NCI-H2029 treated with DMSO at 0.1 percent for 48 hours (cell line): ENCODE measurements around the gene DNAH11.
"Not testable (repeated sequence)": the region's sequence is repeated elsewhere in the genome, so short reads cannot be mapped to it uniquely, and the experiment has no call there.

ENCODE experiments used
- DNase-seq: peaks from one replicate; lab custom pipeline; 2025; lab: John Stamatoyannopoulos, UW

DNAH11 gene

DNA sequence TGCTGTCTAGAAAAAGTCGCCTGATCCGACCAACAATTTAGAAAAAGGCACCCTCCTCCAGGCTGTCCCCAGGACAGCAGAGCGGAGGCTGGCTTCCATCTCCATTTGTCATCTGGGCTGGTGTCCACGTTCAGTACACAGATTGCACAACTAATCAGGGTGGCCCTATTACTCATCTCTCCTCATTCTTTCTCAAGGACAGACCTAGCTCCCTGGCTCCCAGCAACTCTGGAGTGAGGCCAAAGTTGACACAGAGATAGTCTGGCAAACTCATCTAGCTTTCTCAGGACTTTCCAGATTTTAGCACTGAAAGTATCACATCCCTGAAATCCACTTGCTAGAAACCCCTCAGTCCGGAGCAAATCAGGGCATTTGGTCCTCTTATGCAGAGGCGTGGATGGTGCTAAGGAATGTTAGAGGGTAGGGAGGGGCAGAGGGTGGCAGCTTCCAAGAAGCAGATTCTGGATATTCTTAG is 75.1 kb downstream of the DNAH11 start:
- no peak for DNase-seq

DNA sequence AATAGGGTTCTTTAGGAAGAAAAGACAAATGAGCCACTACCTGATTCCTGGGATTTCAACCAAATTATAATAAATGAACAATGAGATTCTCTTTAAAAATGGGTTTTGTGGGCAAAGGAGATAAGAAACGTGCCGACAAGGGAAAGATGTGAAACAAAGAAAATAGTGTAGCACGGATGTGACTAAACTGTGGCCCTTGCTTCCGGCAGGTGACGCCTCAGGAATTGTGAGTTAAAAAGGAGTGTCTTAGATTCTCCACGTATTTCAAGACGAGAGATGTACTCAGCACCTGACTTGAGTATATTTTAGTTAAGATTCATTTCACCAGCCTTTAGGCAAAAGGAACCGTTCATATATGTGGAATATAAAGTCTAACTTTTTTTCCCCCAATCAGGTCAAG is 75.9 kb downstream of the DNAH11 start:
- DNase-seq = no peak

DNA sequence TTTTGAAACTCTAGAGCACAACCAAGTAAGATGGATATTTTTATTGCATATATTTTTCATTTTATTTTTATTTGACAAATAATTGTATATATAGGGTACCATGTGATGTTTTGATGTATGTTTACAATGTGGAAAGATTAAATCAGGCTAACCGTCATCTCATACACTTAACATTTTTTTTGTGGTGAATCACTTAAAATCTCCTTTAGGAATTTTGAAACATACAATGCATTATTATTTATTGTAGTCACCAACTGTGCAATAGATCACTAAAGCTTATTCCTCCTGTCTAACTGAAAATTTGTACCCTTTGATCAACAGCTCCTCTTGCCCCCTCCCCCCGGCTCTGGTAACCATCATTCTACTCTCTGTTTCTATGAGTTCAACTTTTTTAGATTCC is 77.2 kb downstream of the DNAH11 start:
- DNase-seq = no peak

DNA sequence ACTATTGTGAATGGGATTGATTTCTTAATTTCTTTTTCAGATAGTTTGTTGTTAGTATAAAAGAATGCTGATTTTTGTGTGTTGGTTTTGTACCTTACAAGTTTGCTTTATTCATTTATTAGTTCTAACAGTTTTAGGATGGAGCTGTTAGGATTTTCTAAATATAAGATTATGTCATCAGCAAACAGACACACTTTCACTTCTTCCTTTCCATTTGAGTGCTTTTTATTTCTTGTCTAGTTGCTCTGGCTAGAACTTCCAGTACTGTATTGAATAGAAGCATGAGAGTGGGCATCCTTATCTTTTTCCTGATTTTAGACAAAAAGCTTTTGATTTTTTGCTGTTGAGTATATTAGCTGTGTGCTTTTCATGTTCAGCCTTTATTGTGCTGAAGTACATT is 81.5 kb downstream of the DNAH11 start:
- no peak for DNase-seq

DNA sequence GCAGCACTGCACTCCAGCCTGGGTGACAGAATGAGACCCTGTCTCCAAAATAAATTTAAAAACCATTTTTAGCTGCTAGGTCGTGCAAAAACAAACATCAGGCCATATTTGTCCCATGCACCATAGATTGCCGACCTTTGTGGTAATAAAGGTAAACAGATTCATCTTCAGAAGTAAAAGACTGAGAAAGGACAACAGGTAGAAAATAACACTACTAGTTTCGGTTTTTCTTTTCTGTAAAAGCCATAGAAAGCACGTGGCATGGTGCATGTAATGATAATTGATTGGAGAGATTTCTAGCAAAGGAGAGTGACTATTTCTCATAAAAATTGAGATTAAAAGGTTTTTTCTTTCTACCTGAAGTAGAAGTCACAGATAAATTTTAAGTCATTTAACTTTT is 93.9 kb downstream of the DNAH11 start:
- no peak for DNase-seq

DNA sequence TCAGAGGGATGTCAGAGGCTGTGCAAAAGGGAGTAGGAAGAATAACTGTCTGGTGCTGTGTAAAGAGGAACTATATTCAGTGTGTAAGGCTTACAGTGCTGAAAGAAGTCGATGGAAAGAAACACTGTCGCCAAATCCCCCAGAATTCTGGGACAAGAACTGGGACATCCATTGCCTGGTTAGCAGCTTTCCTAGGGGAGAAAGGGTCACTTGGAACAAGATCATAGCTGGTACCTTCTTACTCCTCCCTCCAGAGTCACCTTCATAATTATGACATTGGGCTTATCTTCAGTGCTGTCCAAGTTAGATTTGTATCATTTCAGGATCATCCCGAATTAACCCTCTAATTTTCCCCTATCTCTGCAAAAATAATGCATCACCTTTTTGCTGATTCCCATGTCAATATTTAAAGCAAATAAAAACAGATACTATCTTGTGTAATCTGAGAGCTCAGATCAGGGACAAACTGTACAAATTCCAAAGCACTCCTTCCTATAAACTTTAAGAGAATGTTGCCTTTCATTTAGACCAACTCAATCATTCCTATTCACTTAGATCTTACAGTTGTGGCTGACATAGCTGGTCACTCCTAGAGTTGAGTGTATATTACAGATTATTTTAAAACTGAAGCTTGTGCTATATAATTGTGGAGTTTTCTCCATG is 96.5 kb downstream of the DNAH11 start:
- DNase-seq = no peak

DNA sequence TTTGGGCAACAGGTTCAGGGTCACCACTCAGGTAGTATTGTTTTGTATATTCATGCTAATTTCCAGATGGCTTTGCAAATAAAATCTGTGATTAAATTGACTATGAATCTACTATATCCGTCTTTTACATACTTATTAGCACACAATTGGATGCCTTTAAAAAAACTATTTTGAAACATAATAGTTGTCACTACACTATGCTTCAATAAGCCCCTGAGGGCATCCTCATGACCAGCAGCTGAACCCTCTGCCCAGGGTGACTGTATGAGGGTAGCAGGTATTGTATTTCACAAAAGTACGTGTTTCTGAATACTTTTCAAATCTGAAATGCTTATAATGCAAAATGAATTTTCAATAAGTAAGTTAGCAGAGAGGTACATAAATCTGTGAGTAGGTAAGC is 97.3 kb downstream of the DNAH11 start:
- DNase-seq = no peak

DNA sequence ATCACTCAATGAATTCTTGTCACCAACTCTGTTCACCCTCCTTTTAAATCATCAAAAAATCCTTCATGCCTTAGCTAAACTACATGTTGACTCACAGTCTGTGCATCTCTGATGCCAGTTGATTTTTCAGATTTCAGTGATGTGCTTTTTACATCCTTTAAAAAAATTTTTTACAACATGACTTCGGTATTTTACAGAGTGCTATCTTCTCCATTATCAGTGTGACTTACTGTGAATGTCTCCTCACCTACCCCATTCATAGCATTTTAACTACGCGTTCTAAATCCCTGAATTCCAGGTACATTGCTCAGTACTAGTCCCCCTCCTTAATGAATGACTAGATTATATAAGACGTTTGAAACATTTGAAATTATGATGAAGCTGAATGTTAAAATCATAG is 98.7 kb downstream of the DNAH11 start:
- DNase-seq = no peak

DNA sequence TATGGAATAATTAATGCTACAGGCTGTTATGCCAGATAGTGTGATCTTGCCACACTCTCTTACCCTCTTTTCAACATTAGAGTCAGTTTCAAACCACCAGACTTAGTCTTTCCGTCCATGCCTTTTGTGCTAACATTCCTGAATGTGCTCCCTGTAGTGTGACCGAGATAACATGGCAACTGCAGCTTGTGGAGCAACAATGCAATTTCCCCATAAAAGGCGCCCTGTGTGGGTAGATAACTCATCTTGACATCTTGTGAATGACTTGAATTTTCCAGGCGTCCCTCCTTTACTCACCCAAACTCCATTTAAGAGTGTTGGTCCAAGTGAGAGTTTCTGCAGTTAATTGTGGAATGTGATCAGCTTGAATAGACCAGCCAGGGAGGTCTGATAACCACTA is 99.6 kb downstream of the DNAH11 start:
- DNase-seq = no peak

DNA sequence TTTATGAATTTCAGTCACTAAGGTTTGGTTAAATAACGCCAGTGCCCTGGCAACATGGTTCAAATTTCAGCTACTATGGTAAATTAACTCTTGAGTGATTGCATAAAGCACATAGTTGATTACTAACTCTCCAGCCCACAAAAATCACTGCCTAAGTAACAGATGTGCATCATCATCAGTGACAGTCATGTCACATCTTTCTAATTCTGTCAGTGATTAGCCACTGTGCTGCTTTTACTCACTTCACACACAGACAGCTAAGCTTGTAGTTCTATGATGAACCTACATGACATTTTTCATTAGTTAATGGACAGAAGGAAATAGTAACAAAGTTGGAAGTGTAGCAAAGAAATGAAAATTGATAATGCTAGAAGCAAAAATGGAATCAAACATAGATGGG is 108.9 kb downstream of the DNAH11 start:
- DNase-seq = no peak

DNA sequence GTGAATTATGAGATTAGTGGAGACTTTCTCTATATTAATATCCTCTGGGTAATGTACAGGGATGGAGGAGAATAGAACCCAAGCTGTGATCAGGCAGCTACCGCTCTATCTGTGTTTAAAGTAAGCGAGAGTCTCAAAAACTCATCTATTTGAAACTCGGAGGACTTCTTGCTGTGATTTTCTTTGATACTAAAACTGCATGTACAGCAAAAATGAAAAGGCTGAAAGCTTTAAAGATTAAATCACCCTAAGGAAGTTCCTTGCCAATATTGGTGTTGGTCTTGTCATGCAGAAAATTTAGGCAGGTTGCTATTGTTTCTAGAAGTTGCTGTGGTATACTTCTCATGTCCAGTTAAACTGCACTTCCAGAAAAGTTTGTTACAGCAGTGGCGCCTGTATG is 110.8 kb downstream of the DNAH11 start:
- DNase-seq = no peak

DNA sequence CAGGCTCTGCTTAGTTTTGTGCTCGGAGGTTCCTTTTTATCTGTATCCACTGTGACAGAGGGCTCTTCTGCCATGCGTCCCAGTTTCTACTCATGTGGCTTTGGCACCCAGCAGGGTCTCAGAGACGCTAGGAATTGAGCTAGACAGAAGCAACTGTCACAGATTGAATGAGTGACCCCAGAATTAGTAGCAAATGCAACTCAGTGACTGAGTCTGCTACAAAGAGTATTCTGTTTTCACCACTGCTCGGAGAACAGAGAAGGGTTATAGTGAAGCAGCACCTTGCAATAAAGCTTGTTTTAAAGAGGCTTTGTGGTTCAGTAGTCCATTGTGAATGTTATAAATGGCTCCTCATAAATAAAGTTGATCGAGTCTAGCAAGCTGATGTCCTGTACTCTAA is 113.2 kb downstream of the DNAH11 start:
- no peak for DNase-seq

DNA sequence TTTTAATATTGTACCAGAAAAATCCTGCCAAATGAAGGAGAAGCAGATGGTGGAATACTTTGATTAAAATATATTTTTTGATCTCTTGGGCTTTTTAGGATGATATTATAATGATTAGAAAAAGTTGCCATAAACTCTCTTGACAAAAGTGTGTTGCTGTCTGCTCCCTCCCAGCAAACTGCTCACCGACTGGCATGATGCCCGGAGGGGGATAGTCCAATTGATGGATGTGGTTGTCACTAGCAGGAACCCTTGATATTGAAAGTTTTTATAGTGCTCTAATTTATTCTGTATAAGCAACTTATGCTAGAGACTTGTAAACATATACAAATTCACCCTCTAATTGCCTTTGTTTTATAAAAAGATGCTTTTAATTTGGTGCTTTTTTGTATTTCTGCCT is 114.0 kb downstream of the DNAH11 start:
- no peak for DNase-seq

DNA sequence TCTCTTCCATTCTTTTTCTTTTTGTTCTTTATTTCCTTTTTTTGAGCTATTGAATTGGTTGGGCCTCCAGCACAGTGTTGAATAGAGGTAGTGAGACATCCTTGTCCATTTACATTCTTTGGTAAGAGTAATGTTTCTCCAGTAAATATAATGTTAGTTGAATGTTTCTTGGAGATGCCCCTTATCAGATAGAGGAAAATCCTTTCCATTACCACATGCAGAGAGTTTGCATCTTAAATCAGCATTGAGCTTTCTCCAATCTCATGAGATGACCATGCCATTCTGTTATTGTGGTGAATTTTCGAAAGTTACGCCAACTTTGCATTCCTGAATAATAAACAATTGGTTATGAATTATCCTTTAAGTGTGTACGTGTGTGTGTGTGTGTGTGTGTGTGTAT is 127.7 kb downstream of the DNAH11 start:
- no peak for DNase-seq

DNA sequence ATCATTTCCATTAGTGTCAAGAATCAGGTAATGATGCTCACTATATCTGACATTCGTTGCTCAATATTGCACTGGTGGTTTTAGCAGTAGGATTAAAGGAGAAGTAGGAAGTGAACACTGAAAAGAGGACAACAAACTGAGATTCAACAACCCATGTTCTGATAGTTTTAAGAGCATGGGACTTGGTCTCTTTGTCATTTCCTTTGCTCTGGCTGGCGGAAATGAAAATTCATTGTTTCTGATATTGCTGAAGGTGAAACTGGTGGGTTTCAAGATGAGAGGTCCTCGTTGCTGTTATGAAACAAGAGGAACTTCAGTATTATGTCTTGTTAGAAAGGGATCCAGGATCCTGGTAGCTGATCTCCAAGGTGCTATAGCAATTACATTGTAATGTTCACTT is 129.0 kb downstream of the DNAH11 start:
- DNase-seq = no peak

DNA sequence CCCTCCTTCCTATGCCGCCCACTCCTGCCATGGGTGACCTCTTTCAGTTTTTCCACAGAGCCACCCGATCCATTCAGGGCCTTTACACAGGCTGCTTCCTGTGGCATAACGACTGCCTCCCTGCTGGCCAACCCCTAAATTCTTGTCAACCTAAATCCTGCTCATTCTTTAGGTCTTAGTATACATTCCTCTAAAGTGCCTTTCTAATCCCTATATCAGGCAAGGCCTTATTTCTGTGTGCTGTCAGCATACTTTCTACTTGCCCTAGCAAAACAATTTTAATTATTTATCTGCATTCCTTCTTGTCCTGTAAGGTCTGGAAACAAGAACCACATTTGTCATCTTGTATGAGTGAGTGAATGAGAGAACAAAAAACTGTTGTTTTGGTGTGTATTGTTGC is 132.4 kb downstream of the DNAH11 start:
- DNase-seq = no peak

DNA sequence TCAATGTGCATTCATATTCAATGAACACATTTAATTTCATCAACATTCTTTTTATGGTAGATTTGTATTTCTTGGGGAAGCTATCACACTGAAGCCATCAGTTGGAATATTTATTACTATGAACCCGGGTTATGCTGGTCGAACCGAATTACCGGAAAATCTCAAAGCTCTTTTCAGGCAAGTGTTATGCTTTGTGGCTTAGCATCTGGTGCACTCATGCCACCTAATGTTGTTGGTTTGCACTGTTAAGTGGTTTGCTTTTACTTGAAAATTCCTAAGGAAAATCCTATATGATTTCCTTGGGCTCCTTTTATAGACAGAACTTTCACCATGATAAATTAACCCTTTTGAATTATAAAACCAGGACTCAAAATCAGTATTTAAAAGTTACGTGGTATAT is 147.9 kb downstream of the DNAH11 start:
- DNase-seq = no peak

DNA sequence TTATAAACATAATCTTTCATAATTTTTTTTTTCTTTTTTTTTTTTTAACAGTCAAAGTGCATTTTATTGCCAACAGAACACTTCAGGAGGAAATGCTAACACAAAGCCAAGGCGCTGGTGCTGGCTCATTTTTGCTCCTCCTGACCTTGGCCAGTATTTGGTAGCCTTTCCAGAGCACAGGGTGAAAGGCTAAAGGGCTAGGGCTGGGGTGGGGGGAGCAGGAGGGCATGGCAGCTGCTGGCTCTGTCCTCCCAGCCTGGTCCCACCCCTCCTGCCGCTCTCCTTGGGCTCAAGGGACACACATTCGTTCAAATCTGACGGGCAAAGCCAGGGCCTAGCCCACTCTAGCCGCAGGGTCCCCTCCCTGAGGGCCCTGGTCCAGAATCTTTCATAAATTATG is 148.3 kb downstream of the DNAH11 start:
- DNase-seq = not testable (repeated sequence)

DNA sequence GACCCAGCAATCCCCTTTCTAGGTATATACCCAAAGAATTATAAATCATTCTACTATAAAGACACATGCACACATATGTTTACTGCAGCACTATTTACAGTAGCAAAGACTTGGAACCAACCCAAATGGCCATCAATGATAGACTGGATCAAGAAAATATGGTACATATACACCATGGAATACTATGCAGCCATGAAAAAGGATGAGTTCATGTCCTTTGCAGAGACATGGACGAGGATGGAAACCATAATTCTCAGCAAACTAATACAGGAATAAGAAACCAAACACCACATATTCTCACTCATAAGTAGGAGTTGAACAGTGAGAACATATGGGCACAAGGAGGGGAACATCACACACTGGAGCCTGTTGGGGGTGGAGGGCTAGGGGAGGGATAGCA is 157.7 kb downstream of the DNAH11 start:
- not testable (repeated sequence) for DNase-seq

DNA sequence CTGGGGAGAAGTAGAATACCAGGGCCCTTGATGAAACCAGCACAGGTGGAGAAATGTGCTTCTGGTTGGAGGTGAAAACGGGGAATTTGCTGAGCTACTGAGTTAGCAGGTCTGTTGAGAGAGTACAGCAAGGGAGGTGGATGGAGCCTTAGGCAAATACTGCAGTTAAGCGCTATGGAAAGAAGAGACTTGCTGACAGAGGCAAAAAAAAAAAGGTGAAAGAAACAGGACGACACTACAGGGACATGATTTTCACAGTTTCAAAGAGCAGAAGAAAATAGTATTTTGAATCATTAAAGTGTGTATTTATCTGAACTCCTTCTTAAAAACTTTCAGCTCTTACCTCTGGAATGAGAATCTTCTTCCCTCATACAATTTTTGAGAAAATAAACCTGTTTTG is 159.5 kb downstream of the DNAH11 start:
- DNase-seq = no peak

DNA sequence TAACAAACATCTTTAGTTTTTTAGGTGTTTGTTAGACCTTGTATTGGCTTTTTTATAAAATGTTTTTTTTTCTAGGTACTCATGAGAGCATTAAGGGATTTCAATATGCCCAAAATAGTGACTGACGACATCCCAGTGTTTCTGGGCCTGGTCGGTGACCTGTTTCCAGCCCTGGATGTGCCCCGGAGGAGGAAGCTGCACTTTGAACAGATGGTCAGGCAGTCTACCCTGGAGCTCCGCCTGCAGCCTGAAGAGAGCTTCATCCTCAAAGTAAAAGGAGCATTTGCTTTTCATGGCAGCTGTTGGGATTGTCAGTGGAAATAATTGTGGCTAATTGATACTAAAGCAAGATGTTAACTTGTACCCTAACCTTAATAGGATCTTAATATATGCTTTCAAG is 161.5 kb downstream of the DNAH11 start:
- no peak for DNase-seq

DNA sequence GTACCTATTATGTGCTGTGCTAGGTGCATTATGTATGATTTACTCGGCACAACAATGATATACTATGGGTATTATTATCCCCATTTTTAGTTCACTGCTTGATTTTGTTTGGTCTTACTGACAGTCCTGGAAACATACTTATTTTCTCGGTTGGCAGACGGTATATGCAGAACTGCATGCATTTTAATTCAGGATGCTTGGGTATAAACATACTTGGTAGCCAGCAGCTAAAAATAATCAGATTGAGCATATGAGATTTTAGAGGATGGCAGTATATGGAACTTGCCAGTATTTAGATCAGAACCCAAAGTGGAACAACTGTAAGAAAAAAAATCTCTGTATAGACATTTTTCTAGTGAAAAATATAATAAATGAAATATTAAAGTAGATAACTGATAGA is 163.3 kb downstream of the DNAH11 start:
- DNase-seq = no peak

DNA sequence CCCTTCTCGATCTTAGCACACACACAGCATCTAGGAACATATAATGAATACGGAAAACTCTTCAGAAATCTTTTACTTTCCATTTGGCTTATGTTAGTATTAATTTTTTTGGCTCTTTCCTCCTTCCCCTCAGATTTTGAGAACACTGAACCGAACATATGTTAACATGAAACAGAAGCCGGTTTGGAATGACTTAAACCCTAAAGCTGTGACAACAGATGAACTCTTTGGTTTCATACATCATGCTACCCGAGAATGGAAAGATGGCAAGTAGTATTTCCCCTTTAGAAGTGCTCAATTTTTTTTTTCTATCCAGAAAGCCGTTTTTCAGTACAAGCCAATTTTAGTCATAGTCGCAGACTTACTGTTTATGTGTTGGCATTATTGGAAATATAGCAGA is 164.7 kb downstream of the DNAH11 start:
- no peak for DNase-seq

DNA sequence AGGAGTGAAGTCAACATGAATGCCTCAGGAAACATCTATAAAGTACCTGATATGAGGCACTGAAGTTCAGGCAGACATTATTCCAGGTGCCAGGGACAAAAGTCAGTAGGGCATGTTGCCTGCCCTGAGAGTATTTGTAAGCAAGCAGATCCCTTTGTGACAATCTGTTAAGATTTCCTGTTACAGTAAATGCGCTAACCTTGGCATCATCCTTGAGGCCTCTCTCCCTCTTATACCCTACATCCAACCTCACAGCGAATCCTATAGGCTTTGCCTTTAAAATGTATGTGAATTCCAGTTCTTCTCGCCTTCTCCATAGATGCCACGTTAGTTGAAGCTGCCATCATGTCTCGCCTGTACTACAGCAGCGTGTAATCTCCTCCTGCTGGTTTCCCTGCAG is 165.3 kb downstream of the DNAH11 start:
- DNase-seq = no peak

DNA sequence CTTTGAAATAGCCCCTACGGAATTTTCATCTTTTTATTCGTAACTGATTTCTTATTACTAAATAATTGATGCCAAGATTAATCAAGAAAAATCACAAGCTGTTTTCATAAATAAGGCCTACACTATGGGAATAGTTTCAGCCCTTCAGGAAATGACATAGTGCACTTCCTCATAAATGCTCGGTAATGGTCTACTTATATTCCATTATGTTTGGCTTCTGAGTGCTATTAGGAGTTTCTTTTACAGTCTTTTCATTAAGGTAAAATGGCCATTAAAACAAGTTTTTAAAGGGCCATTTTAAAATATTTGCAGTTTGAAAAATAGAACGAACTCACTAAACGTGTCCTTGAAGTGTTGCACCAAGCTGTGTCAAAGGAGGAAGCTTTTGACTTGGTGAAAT is 174.5 kb downstream of the DNAH11 start:
- DNase-seq = no peak
